ENCODE data around the gene PMP22.

DNA sequence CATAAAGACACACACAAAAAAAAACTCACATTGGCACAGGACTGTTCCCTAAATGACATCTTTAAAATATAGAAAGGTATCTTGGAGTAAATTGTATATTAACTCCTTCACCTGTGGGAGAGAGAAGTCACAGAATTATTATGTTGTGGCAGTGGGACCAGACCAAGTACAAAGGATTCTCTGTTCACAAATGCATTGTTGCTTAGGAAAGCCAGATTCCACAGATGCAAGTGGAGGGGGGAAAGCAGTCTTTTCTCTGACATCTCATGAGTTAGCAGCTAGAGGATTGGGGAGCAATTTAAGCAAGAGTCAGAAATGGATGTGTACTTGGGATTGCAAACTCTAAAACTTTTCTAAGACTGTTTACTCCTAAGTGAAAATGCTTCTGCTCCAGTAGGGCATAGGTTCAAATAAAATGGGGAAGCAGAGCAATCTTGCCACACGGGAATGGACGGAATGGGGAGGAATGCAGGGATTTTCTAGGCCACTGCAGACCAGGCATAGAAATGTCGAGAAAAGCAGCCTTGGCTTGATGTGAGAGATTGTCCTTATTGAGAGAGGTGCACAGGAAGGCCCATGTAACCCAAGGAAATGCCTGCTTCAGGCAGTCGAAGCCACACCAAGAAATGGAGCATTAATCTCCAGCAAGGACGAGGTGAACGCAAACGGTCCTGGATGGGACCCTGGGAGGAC lies 4.1 kb upstream of the PMP22 start:
- TF ChIP-seq POLR2A (IDR thresholded peaks at IDR 0.05; ENCODE audit: low read depth, low read length) (no peak), POLR2AphosphoS5 (IDR thresholded peaks at IDR 0.05; ENCODE audit: low read depth, low read length) (no peak), TAF1 (IDR thresholded peaks at IDR 0.05; ENCODE audit: borderline replicate concordance, low read depth, low read length) (no peak)

Data from GM12892 (cell line).